Measurements from ENCODE around the gene LIPC.

DNA sequence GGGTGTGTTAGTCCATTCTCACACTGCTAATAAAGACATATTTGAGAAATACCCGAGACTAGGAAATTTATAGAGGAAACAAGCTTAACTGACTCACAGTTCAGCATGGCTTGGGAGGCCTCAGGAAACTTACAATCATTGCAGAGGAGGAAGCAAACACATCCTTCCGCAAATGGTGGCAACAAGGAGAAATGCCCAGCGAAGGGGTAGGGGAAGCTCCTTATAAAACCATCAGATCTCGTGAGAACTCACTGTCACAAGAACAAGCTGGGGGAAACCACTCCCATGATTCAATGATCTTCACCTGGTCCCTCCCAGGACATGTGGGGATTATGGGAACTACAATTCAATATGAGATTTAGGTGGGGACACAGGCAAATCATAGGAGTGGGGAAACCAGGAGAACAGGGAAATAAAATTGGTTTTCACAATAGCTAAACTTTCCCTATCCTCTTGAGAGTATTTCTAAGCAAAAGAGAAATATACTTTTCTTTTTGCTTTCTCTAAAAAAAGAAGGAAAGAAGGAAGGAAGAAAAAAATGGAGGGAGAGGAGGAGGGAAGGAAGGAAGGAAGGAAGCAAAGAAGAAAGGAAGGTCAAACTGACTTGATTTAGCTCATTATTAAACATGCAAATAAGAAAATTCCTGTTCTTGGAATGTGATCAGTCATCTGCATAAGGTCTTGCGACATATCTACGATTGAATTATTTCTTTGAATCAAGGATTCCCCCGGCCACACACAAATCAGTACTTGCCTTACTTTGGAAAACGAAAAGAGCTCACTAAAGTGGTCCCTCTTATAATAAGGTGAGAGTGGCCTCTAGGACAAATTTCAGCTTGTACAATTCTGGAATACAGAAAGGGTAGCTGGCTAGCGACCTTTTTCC lies 75.2 kb downstream of the LIPC start:
- TF ChIP-seq POU6F1 (CRISPR knock-in tag; IDR thresholded peaks at IDR 0.05; ENCODE audit: borderline replicate concordance, low read depth) (no peak), TCF4 (CRISPR knock-in tag; IDR thresholded peaks at IDR 0.05; ENCODE audit: borderline replicate concordance) (no peak), CREB5 (CRISPR knock-in tag; IDR thresholded peaks at IDR 0.05; ENCODE audit: low read depth) (no peak), ZNF565 (CRISPR knock-in tag; conservative IDR thresholded peaks at IDR 0.05; ENCODE audit: low read depth) (no peak), RARB (CRISPR knock-in tag; IDR thresholded peaks at IDR 0.05) (no peak), GLIS3 (CRISPR knock-in tag; IDR thresholded peaks at IDR 0.05) (no peak), PATZ1 (CRISPR knock-in tag; IDR thresholded peaks at IDR 0.05; ENCODE audit: borderline replicate concordance) (no peak), CSRNP3 (CRISPR knock-in tag; IDR thresholded peaks at IDR 0.05) (no peak), BACH2 (CRISPR knock-in tag; IDR thresholded peaks at IDR 0.05; ENCODE audit: borderline replicate concordance) (no peak), SNAI2 (CRISPR knock-in tag; IDR thresholded peaks at IDR 0.05) (no peak), OSR1 (CRISPR knock-in tag; IDR thresholded peaks at IDR 0.05) (no peak), ZFP3 (CRISPR knock-in tag; IDR thresholded peaks at IDR 0.05) (no peak)
- TF ChIP-seq, protein P1, sequence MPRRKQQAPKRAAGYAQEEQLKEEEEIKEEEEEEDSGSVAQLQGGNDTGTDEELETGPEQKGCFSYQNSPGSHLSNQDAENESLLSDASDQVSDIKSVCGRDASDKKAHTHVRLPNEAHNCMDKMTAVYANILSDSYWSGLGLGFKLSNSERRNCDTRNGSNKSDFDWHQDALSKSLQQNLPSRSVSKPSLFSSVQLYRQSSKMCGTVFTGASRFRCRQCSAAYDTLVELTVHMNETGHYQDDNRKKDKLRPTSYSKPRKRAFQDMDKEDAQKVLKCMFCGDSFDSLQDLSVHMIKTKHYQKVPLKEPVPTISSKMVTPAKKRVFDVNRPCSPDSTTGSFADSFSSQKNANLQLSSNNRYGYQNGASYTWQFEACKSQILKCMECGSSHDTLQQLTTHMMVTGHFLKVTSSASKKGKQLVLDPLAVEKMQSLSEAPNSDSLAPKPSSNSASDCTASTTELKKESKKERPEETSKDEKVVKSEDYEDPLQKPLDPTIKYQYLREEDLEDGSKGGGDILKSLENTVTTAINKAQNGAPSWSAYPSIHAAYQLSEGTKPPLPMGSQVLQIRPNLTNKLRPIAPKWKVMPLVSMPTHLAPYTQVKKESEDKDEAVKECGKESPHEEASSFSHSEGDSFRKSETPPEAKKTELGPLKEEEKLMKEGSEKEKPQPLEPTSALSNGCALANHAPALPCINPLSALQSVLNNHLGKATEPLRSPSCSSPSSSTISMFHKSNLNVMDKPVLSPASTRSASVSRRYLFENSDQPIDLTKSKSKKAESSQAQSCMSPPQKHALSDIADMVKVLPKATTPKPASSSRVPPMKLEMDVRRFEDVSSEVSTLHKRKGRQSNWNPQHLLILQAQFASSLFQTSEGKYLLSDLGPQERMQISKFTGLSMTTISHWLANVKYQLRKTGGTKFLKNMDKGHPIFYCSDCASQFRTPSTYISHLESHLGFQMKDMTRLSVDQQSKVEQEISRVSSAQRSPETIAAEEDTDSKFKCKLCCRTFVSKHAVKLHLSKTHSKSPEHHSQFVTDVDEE (CRISPR knock-in tag; IDR thresholded peaks at IDR 0.05) = no peak

Measured in SK-N-SH treated with all-trans-retinoic acid at 6 μM for 48 hours (cell line).